Urinary bladder (tissue), 4 donors: ENCODE measurements around the gene FGF22. TPM values are rescaled to one million over a fixed set of nuclear protein-coding genes. Genes with fewer than 3 reads are reported as not detected.

ENCODE experiments used
- DNase-seq: peaks from one replicate; pipeline ENCODE4 v3.0.0-alpha.2; 2015; ENCODE audit errors: extremely low spot score
- H3K27ac ChIP-seq: one replicate; pipeline ENCODE4 v1.5.1; 2013; ENCODE audit warnings: low read depth, mild to moderate bottlenecking, moderate library complexity
- H3K36me3 ChIP-seq: one replicate; pipeline ENCODE4 v1.6.1; 2013; ENCODE audit warnings: mild to moderate bottlenecking, moderate library complexity; ENCODE audit not compliant: insufficient read depth
- H3K4me1 ChIP-seq: one replicate; pipeline ENCODE4 v1.6.1; 2013; ENCODE audit warnings: mild to moderate bottlenecking, moderate library complexity; ENCODE audit not compliant: insufficient read depth
- H3K4me3 ChIP-seq: one replicate; pipeline ENCODE4 v1.5.1; 2013; ENCODE audit warnings: low read depth, low read length
- WGBS: extraction: QIAGEN DNeasy Blood & Tissue Kit; methylation state at CpG from one replicate; pipeline ENCODE4 v1.1.7; 2013; 5-methylcytosine and 5-hydroxymethylcytosine counted together
- polyA plus RNA-seq: library from polyadenylated mRNA; stranded (reverse); fragments of 200-250 nt; gene quantifications from one replicate; pipeline ENCODE4 v1.2.3, GENCODE V29; 2013
- total RNA-seq: library from RNA; depleted of rRNA; stranded (reverse); fragments of >200 nt; gene quantifications from one replicate; pipeline ENCODE4 v1.2.3, GENCODE V29; 2014
- donor health status: healthy with polysubstance abuse.
- donor health status: healthy.

Gene FGF22
- total and polyA plus RNA-seq, 2 donors = 1.6 TPM; not detected in 1

- Histone ChIP-seq H3K4me1 (no peaks in the 10 kb centered on the region), H3K36me3 (no peaks in the 10 kb centered on the region), H3K4me3 (no peak overlapping the region), H3K27ac (no peak overlapping the region)
- WGBS = 73% methylated on average over 38 of the region's 38 CpGs
- no peak for DNase-seq
Observed at GRCh38 chr19:674282-675151, 34.8 kb downstream of the FGF22 start.

- Histone ChIP-seq H3K4me3 (peak overlapping the region; percentile 45), H3K4me1 (no peaks in the 10 kb centered on the region), H3K27ac (peak overlapping the region; percentile 32), H3K36me3 (no peaks in the 10 kb centered on the region)
- 7% methylated on average over 31 of the region's 31 CpGs for WGBS
- DNase-seq = no peak
Observed at GRCh38 chr19:676007-676338, 36.3 kb downstream of the FGF22 start.

- H3K4me1 ChIP-seq = no peaks in the 10 kb centered on the region
Observed at GRCh38 chr19:676339-677105, 36.8 kb downstream of the FGF22 start, which contains the start of gene FSTL3. Gene FSTL3, plus strand, starts transcription at chr19:676392. Its CDS starts 32 bp downstream, at chr19:676424.

GRCh38 chr19:677201-677600, 37.5 kb downstream of the FGF22 start:
- Histone ChIP-seq H3K4me1 (no peaks in the 10 kb centered on the region), H3K27ac (no peak overlapping the region), H3K4me3 (peak overlapping the region; percentile 45), H3K36me3 (no peaks in the 10 kb centered on the region)
- DNase-seq = no peak
- WGBS = 5% methylated on average over 15 of the region's 15 CpGs

More at GRCh38 chr19:676339-677105, 36.8 kb downstream of the FGF22 start, which contains the start of gene FSTL3:
- 2% methylated on average over 63 of the region's 63 CpGs for WGBS
- DNase-seq = no peak
- Histone ChIP-seq H3K36me3 (no peaks in the 10 kb centered on the region), H3K4me3 (peak within 1 kb of the TSS; percentile 45), H3K27ac (peak within 1 kb of the TSS; percentile 71)

GRCh38 chr19:677601-678436, 38.1 kb downstream of the FGF22 start:
- no peaks in the 10 kb centered on the region for H3K36me3 ChIP-seq
- no peak for DNase-seq
- 49% methylated on average over 22 of the region's 22 CpGs for WGBS
- H3K4me3 ChIP-seq = peak overlapping the region; percentile 17
- H3K27ac ChIP-seq = no peak overlapping the region
- no peaks in the 10 kb centered on the region for H3K4me1 ChIP-seq

- H3K4me1 ChIP-seq = no peaks in the 10 kb centered on the region
- no peak overlapping the region for H3K27ac ChIP-seq
- no peak for DNase-seq
- H3K4me3 ChIP-seq = no peak overlapping the region
- no peaks in the 10 kb centered on the region for H3K36me3 ChIP-seq
- WGBS = 79% methylated on average over 16 of the region's 16 CpGs
Observed at GRCh38 chr19:678791-679388, 39.2 kb downstream of the FGF22 start.

- WGBS = 4% methylated on average over 69 of the region's 69 CpGs
- Histone ChIP-seq H3K27ac (peak overlapping the region; percentile 90), H3K36me3 (no peaks in the 10 kb centered on the region), H3K4me3 (peak overlapping the region; percentile 70), H3K4me1 (no peaks in the 10 kb centered on the region)
- DNase-seq = no peak
Observed at GRCh38 chr19:679418-680286, 40.0 kb downstream of the FGF22 start.

- DNase-seq = peak; percentile 88
- H3K4me1 ChIP-seq = no peaks in the 10 kb centered on the region
- 1% methylated on average over 70 of the region's 70 CpGs for WGBS
- peak overlapping the region; percentile 90 for H3K27ac ChIP-seq
- peak overlapping the region; percentile 70 for H3K4me3 ChIP-seq
- H3K36me3 ChIP-seq = no peaks in the 10 kb centered on the region
Observed at GRCh38 chr19:680287-681028, 40.8 kb downstream of the FGF22 start.

- no peak for DNase-seq
- Histone ChIP-seq H3K4me1 (no peaks in the 10 kb centered on the region), H3K27ac (no peak overlapping the region), H3K4me3 (no peak overlapping the region), H3K36me3 (no peaks in the 10 kb centered on the region)
- 71% methylated on average over 54 of the region's 54 CpGs for WGBS
Observed at GRCh38 chr19:681029-682019, 41.6 kb downstream of the FGF22 start.

- 78% methylated on average over 25 of the region's 25 CpGs for WGBS
- Histone ChIP-seq H3K36me3 (no peaks in the 10 kb centered on the region), H3K27ac (no peak overlapping the region), H3K4me1 (no peaks in the 10 kb centered on the region), H3K4me3 (no peak overlapping the region)
- DNase-seq = no peak
Observed at GRCh38 chr19:682678-683320, 43.1 kb downstream of the FGF22 start.
